HepG2 (cell line): Measurements from ENCODE around the gene BSND. TPM values are rescaled to one million over a fixed set of nuclear protein-coding genes. Genes with fewer than 3 reads are reported as not detected.
A peak's percentile ranks its signal among the peaks of the same experiment; 100 is the strongest.

Experiments used
- ATF2 ChIP-seq: sonication (generic); formaldehyde crosslinking; IDR thresholded peaks from 2 replicates; pipeline ENCODE4 v1.4.0; 2020; ENCODE audit warnings: missing genetic modification reagents
- DZIP1 ChIP-seq: sonication (generic); formaldehyde crosslinking; IDR thresholded peaks from 2 replicates; pipeline ENCODE4 v1.5.0; 2020; ENCODE audit warnings: mild to moderate bottlenecking, missing genetic modification reagents
- KDM6A ChIP-seq: IDR thresholded peaks from 2 replicates; pipeline ENCODE4 v1.6.1; 2016; ENCODE audit warnings: low read depth
- PHB2 ChIP-seq: fragments of 450-650 bp; IDR thresholded peaks from 2 replicates; pipeline ENCODE4 v1.6.1; 2018; ENCODE audit not compliant: partially characterized antibody
- SPEN ChIP-seq: sonication (generic); formaldehyde crosslinking; IDR thresholded peaks from 2 replicates; pipeline ENCODE4 v1.5.1; 2020; ENCODE audit warnings: low read depth, mild to moderate bottlenecking, missing genetic modification reagents
- TEF ChIP-seq: sonication (generic); formaldehyde crosslinking; IDR thresholded peaks from 2 replicates; pipeline ENCODE4 v1.5.0; 2020; ENCODE audit warnings: missing genetic modification reagents
- ZBTB49 ChIP-seq: sonication (generic); formaldehyde crosslinking; IDR thresholded peaks from 2 replicates; pipeline ENCODE4 v1.4.0; 2020; ENCODE audit warnings: missing genetic modification reagents, borderline replicate concordance
- ZNF12 ChIP-seq: sonication (generic); formaldehyde crosslinking; IDR thresholded peaks from 2 replicates; pipeline ENCODE4 v1.5.0; 2020; ENCODE audit warnings: missing genetic modification reagents
- ZNF253 ChIP-seq: sonication (generic); formaldehyde crosslinking; IDR thresholded peaks from 2 replicates; pipeline ENCODE4 v1.8.0; 2022; ENCODE audit warnings: mild to moderate bottlenecking, missing genetic modification reagents, borderline replicate concordance
- ZNF260 ChIP-seq: sonication (generic); formaldehyde crosslinking; IDR thresholded peaks from 2 replicates; pipeline ENCODE4 v1.4.0; 2020; ENCODE audit warnings: missing genetic modification reagents, low read depth, mild to moderate bottlenecking, borderline replicate concordance
- ZNF275 ChIP-seq: sonication (generic); formaldehyde crosslinking; IDR thresholded peaks from 2 replicates; pipeline ENCODE4 v1.8.0; 2022; ENCODE audit warnings: missing genetic modification reagents, mild to moderate bottlenecking, inconsistent platforms, borderline replicate concordance
- ZNF350 ChIP-seq: sonication (generic); formaldehyde crosslinking; IDR thresholded peaks from 2 replicates; pipeline ENCODE4 v1.4.0; 2020; ENCODE audit warnings: mild to moderate bottlenecking, low read depth, missing genetic modification reagents, borderline replicate concordance
- ZNF468 ChIP-seq: sonication (generic); formaldehyde crosslinking; IDR thresholded peaks from 2 replicates; pipeline ENCODE4 v1.8.0; 2022; ENCODE audit warnings: mild to moderate bottlenecking, moderate library complexity, missing genetic modification reagents
- ZNF607 ChIP-seq: sonication (generic); formaldehyde crosslinking; IDR thresholded peaks from 2 replicates; pipeline ENCODE4 v1.5.1; 2020; ENCODE audit warnings: missing genetic modification reagents, mild to moderate bottlenecking, borderline replicate concordance
- ZNF616 ChIP-seq: sonication (generic); formaldehyde crosslinking; IDR thresholded peaks from 2 replicates; pipeline ENCODE4 v1.5.0; 2020; ENCODE audit warnings: low read depth, mild to moderate bottlenecking, missing genetic modification reagents
- ZNF891 ChIP-seq: sonication (generic); formaldehyde crosslinking; IDR thresholded peaks from 2 replicates; pipeline ENCODE4 v1.5.0; 2020; ENCODE audit warnings: mild to moderate bottlenecking, missing genetic modification reagents
- polyA plus RNA-seq, 8 experiments: library from polyadenylated mRNA; depleted of rRNA in 3 of 8; stranded (reverse) in 7 of 8; unstranded in 1 of 8; fragments of >200 nt; fragmentation: Illumina TruSeq in 4 of 8; extraction: Trizol in 4 of 8; gene quantifications; 2 replicates each; pipeline versions ENCODE4 v1.2.1 to v1.2.3, GENCODE V29; 2011 to 2016; ENCODE audit warnings: low read depth in 4 of 8, missing spikeins in 1 of 8, mixed read lengths in 1 of 8; ENCODE audit not compliant: insufficient read depth in 1 of 8
- total RNA-seq, 5 experiments: library from RNA; depleted of rRNA; stranded (reverse); fragments of >200 nt; fragmentation: Illumina TruSeq; extraction: Trizol; gene quantifications; 2 replicates each; pipeline ENCODE4 v1.2.3, GENCODE V29; 2016; ENCODE audit warnings: low read depth in 1 of 5

The BSND gene
- total and polyA plus RNA-seq, 2 of the 13 experiments (the other 11 are each of a cell fraction or from before 2014, with no cell fraction given), result not detected

GRCh38 chr1:55039342-55040082, 40.8 kb downstream of the BSND start, which contains the start of gene PCSK9 (continued):
- no peak for TF ChIP-seq TEF
- peak; percentile 74; the same call in 1 of the 2 replicates for TF ChIP-seq ZNF350 (CRISPR knock-in tag)
- TF ChIP-seq ZNF253 (CRISPR knock-in tag), result peak; percentile 87
- TF ChIP-seq ZNF260 (CRISPR knock-in tag), result 0 out of 2 replicates have a peak, but pooled peaks have one; percentile 60
- peak; percentile 87 for TF ChIP-seq ZNF891 (CRISPR knock-in tag)
- peak; percentile 80; the same call in 1 of the 2 replicates for TF ChIP-seq ZNF12
- TF ChIP-seq SPEN (CRISPR knock-in tag), result peak; percentile 85
- peak; percentile 77 for TF ChIP-seq ATF2 (CRISPR knock-in tag)
- TF ChIP-seq ZNF468 (CRISPR knock-in tag), result 0 out of 2 replicates have a peak, but pooled peaks have one; percentile 72
- TF ChIP-seq KDM6A (CRISPR knock-in tag), result 0 out of 2 replicates have a peak, but pooled peaks have one; percentile 10
- peak; percentile 53; the same call in 1 of the 2 replicates for TF ChIP-seq ZNF616 (CRISPR knock-in tag)
- peak; percentile 69; the same call in 1 of the 2 replicates for TF ChIP-seq DZIP1 (CRISPR knock-in tag)
- 0 out of 2 replicates have a peak, but pooled peaks have one; percentile 56 for TF ChIP-seq ZBTB49 (CRISPR knock-in tag)
- no peak for TF ChIP-seq PHB2
- peak; percentile 87 for TF ChIP-seq ZNF607
- TF ChIP-seq ZNF275 (CRISPR knock-in tag), result peak; percentile 87
